NCI-H69 (cell line): Measurements from ENCODE around the gene GABBR1.

ENCODE experiments used
- DNase-seq: peaks from one replicate; lab custom pipeline; 2025; lab: John Stamatoyannopoulos, UW

The GABBR1 gene

GRCh38 chr6:29653452-29654038 is 20.6 kb upstream of the GABBR1 start:
- DNase-seq: peak; percentile 77

- no peak for DNase-seq
Measured at GRCh38 chr6:29652198-29652584, 19.2 kb upstream of the GABBR1 start.

- DNase-seq: peak; percentile 13
Measured at GRCh38 chr6:29651413-29652197, 18.6 kb upstream of the GABBR1 start.

GRCh38 chr6:29649701-29650673 is 17.0 kb upstream of the GABBR1 start:
- peak; percentile 96 for DNase-seq

- DNase-seq: peak; percentile 39
Measured at GRCh38 chr6:29647927-29648642, 15.1 kb upstream of the GABBR1 start.

GRCh38 chr6:29641430-29642148 is 8.6 kb upstream of the GABBR1 start:
- peak; percentile 22 for DNase-seq

GRCh38 chr6:29637247-29637646 is 4.3 kb upstream of the GABBR1 start:
- no peak for DNase-seq

- DNase-seq: peak; percentile 57
Measured at GRCh38 chr6:29633534-29633905, 537 bp upstream of the GABBR1 start.

- peak; percentile 76 for DNase-seq
Measured at GRCh38 chr6:29631860-29632731, 887 bp downstream of the GABBR1 start.

GRCh38 chr6:29631209-29631810 is 1.7 kb downstream of the GABBR1 start:
- DNase-seq: no peak

- no peak for DNase-seq
Measured at GRCh38 chr6:29630315-29630714, 2.7 kb downstream of the GABBR1 start.

GRCh38 chr6:29629571-29629970 is 3.4 kb downstream of the GABBR1 start:
- DNase-seq: no peak

GRCh38 chr6:29628419-29629281 is 4.3 kb downstream of the GABBR1 start:
- peak; percentile 85 for DNase-seq

GRCh38 chr6:29627755-29628418 is 5.1 kb downstream of the GABBR1 start:
- peak; percentile 83 for DNase-seq

- DNase-seq: peak; percentile 18
Measured at GRCh38 chr6:29626948-29627754, 5.8 kb downstream of the GABBR1 start.

GRCh38 chr6:29625337-29625930 is 7.5 kb downstream of the GABBR1 start:
- DNase-seq: no peak

- DNase-seq: peak; percentile 73
Measured at GRCh38 chr6:29624520-29624961, 8.4 kb downstream of the GABBR1 start.
